GM23338 (cell line): ENCODE results near the gene CLUH. TPM values are rescaled to one million over a fixed set of nuclear protein-coding genes. Genes with fewer than 3 reads are reported as not detected.

ENCODE experiments used
- ATAC-seq: fragments of 200-7000 bp; cut with Tn5 transposase; 3 replicates; pipeline ENCODE4 v1.9.1; 2020
- DNase-seq: peaks from one replicate; pipeline ENCODE4 v3.0.0-alpha.2; 2015; ENCODE audit warnings: low spot score
- H2AFZ ChIP-seq: fragments of 200-600 bp; sonication (generic); 2 replicates; pipeline ENCODE4 v1.8.0; 2016; ENCODE audit warnings: antibody characterized with exemption, mild to moderate bottlenecking, moderate library complexity
- H3F3A ChIP-seq: fragments of 200-600 bp; sonication (generic); replicated peaks from 2 replicates; pipeline ENCODE4 v1.8.0; 2017; ENCODE audit warnings: antibody characterized with exemption, mixed run types, low read depth
- H3K27ac ChIP-seq: fragments of 200-600 bp; sonication (generic); 2 replicates; pipeline ENCODE4 v1.6.1; 2016; ENCODE audit warnings: low read depth
- H3K27me3 ChIP-seq: fragments of 200-600 bp; sonication (generic); 2 replicates; pipeline ENCODE4 v1.8.0; 2016; ENCODE audit warnings: mild to moderate bottlenecking, mixed run types, moderate library complexity; ENCODE audit not compliant: insufficient read depth
- H3K36me3 ChIP-seq: fragments of 200-600 bp; sonication (generic); 2 replicates; pipeline ENCODE4 v1.8.0; 2016; ENCODE audit warnings: mild to moderate bottlenecking; ENCODE audit not compliant: insufficient read depth
- H3K4me1 ChIP-seq: fragments of 200-600 bp; sonication (generic); 2 replicates; pipeline ENCODE4 v1.8.0; 2016; ENCODE audit warnings: mild to moderate bottlenecking, moderate library complexity; ENCODE audit not compliant: insufficient read depth
- H3K4me2 ChIP-seq: fragments of 200-600 bp; sonication (generic); 2 replicates; pipeline ENCODE4 v1.7.1; 2017; ENCODE audit warnings: mixed run types
- H3K4me3 ChIP-seq: fragments of 200-600 bp; sonication (generic); 2 replicates; pipeline ENCODE4 v1.6.1; 2016; ENCODE audit warnings: mixed run types
- H3K79me2 ChIP-seq: fragments of 200-600 bp; sonication (generic); replicated peaks from 2 replicates; pipeline ENCODE4 v1.8.0; 2017; ENCODE audit warnings: mild to moderate bottlenecking; ENCODE audit not compliant: insufficient read depth
- H3K9me2 ChIP-seq: fragments of 200-600 bp; sonication (generic); 2 replicates; pipeline ENCODE4 v1.8.0; 2017; ENCODE audit not compliant: insufficient read depth
- H4K20me1 ChIP-seq: fragments of 200-600 bp; sonication (generic); replicated peaks from 2 replicates; pipeline ENCODE4 v1.8.0; 2017; ENCODE audit warnings: mild to moderate bottlenecking; ENCODE audit not compliant: insufficient read depth
- H3K27ac Mint-ChIP-seq: 2 replicates; pipeline ENCODE4 v1.8.0; 2020; ENCODE audit warnings: inconsistent platforms, mild to moderate bottlenecking, moderate library complexity, mixed read lengths
- H3K27me3 Mint-ChIP-seq: 3 replicates; pipeline ENCODE4 v1.8.0; 2022; ENCODE audit warnings: low read depth, mild to moderate bottlenecking, moderate library complexity, mixed read lengths, inconsistent platforms; ENCODE audit not compliant: insufficient read depth, poor library complexity
- H3K36me3 Mint-ChIP-seq: 3 replicates; pipeline ENCODE4 v1.8.0; 2021; ENCODE audit warnings: low read depth, mild to moderate bottlenecking, inconsistent platforms, moderate library complexity, mixed read lengths
- H3K4me1 Mint-ChIP-seq: 3 replicates; pipeline ENCODE4 v1.8.0; 2020; ENCODE audit warnings: mild to moderate bottlenecking, inconsistent platforms, mixed read lengths
- H3K4me3 Mint-ChIP-seq: 3 replicates; pipeline ENCODE4 v1.8.0; 2021; ENCODE audit warnings: moderate library complexity, mild to moderate bottlenecking, inconsistent platforms, mixed read lengths
- H3K9me3 Mint-ChIP-seq: 3 replicates; pipeline ENCODE4 v1.8.0; 2020; ENCODE audit warnings: moderate library complexity, mild to moderate bottlenecking, inconsistent platforms, mixed read lengths
- CREB1 ChIP-seq: fragments of 250-450 bp; sonication (Bioruptor Pico); IDR thresholded peaks from 2 replicates; pipeline ENCODE4 v1.5.0; 2020; ENCODE audit warnings: low read depth, mild to moderate bottlenecking, moderate library complexity
- EZH2 ChIP-seq: fragments of 200-600 bp; sonication (generic); IDR thresholded peaks from one replicate; pipeline ENCODE4 v1.8.0; 2017; ENCODE audit warnings: antibody characterized with exemption, mild to moderate bottlenecking, low read depth; ENCODE audit not compliant: unreplicated experiment
- JUNB ChIP-seq: IDR thresholded peaks from one replicate; pipeline ENCODE4 v1.6.1; 2016; ENCODE audit warnings: antibody characterized with exemption; ENCODE audit not compliant: unreplicated experiment
- NANOG ChIP-seq: IDR thresholded peaks from 2 replicates; pipeline ENCODE4 v1.6.1; 2016; ENCODE audit warnings: antibody characterized with exemption, borderline replicate concordance
- STAT1 ChIP-seq: IDR thresholded peaks from one replicate; pipeline ENCODE4 v1.6.1; 2016; ENCODE audit warnings: antibody characterized with exemption; ENCODE audit not compliant: unreplicated experiment
- ZNF331 ChIP-seq: fragments of 250-450 bp; sonication (Bioruptor Pico); IDR thresholded peaks from 2 replicates; pipeline ENCODE4 v1.5.0; 2020; ENCODE audit warnings: low read depth, mild to moderate bottlenecking, moderate library complexity
- polyA plus RNA-seq: library from polyadenylated mRNA; unstranded; fragments of >200 nt; fragmentation: Nextera tagmentation; extraction: Ambion mirVana; gene quantifications from 2 replicates; pipeline ENCODE4 v1.2.1, GENCODE V29; 2016
- total RNA-seq: library from RNA; depleted of rRNA; stranded (reverse); fragments of >200 nt; shearing (Covaris generic); gene quantifications from 2 replicates; pipeline ENCODE4 v1.2.3, GENCODE V29; 2014
- TF ChIP-seq, protein P1 (sequence below): IDR thresholded peaks from one replicate; pipeline ENCODE4 v1.6.1; 2018; ENCODE audit warnings: antibody characterized with exemption; ENCODE audit not compliant: unreplicated experiment
- TF ChIP-seq, protein P2 (sequence below): fragments of 250-450 bp; sonication (Bioruptor Pico); IDR thresholded peaks from 2 replicates; pipeline ENCODE4 v1.5.0; 2020; ENCODE audit warnings: mild to moderate bottlenecking, moderate library complexity

Gene CLUH
- total and polyA plus RNA-seq, 2 experiments from 2014 or later = 23.5 to 90.0 TPM

DNA sequence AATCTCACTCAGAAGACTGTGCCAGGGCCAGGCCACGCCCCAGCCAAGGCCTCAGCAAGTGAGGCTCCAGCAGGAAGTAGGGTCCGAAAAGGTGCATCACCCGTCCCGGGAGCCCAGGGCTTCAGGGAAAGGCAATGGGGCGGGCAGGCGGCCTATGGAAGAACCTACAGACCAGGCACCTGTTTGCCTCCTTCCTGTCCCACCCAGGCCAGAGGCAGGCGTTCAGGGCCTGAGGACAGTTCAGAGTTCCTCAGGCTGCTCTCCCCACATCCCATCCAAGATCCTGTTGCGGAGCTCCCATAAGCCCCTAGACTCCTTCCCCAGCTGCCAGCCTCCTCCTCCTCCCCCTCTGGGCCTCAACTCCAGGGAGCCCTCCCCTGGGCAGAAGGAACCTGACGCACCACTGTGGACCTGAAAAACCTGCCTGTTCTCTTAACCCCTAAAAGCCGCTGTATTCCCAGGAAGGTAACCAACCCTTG lies 2.3 kb downstream of the CLUH start:
- Histone ChIP-seq H3F3A (peaks cover 19% of the 10 kb centered on the region; the same call in 1 of the 2 replicates), H3K9me2 (no peaks in the 10 kb centered on the region), H3K27ac (no peak overlapping the region), H3K4me3 (0 out of 2 replicates have a peak overlapping the region, but pooled peaks have one; percentile 17), H3K36me3 (no peaks in the 10 kb centered on the region), H3K79me2 (peaks cover 58% of the 10 kb centered on the region), H4K20me1 (peaks cover 10% of the 10 kb centered on the region), H3K4me2 (peak overlapping the region; percentile 32; the same call in 1 of the 2 replicates), H3K27me3 (peaks cover 22% of the 10 kb centered on the region; the same call in 1 of the 2 replicates), H2AFZ (no peak overlapping the region), H3K4me1 (peaks cover 32% of the 10 kb centered on the region)
- ATAC-seq (no peak; the same call in 2 of the 3 replicates), DNase-seq (peak; percentile 43)
- no peaks in the 10 kb centered on the region for H3K9me3 Mint-ChIP-seq
- H3K27ac Mint-ChIP-seq = no peak overlapping the region
- H3K36me3 Mint-ChIP-seq = no peaks in the 10 kb centered on the region; the same call in 2 of the 3 replicates
- TF ChIP-seq NANOG = no peak
- TF ChIP-seq, protein P1, sequence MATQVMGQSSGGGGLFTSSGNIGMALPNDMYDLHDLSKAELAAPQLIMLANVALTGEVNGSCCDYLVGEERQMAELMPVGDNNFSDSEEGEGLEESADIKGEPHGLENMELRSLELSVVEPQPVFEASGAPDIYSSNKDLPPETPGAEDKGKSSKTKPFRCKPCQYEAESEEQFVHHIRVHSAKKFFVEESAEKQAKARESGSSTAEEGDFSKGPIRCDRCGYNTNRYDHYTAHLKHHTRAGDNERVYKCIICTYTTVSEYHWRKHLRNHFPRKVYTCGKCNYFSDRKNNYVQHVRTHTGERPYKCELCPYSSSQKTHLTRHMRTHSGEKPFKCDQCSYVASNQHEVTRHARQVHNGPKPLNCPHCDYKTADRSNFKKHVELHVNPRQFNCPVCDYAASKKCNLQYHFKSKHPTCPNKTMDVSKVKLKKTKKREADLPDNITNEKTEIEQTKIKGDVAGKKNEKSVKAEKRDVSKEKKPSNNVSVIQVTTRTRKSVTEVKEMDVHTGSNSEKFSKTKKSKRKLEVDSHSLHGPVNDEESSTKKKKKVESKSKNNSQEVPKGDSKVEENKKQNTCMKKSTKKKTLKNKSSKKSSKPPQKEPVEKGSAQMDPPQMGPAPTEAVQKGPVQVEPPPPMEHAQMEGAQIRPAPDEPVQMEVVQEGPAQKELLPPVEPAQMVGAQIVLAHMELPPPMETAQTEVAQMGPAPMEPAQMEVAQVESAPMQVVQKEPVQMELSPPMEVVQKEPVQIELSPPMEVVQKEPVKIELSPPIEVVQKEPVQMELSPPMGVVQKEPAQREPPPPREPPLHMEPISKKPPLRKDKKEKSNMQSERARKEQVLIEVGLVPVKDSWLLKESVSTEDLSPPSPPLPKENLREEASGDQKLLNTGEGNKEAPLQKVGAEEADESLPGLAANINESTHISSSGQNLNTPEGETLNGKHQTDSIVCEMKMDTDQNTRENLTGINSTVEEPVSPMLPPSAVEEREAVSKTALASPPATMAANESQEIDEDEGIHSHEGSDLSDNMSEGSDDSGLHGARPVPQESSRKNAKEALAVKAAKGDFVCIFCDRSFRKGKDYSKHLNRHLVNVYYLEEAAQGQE = no peak
- TF ChIP-seq JUNB = no peak
- TF ChIP-seq, protein P2, sequence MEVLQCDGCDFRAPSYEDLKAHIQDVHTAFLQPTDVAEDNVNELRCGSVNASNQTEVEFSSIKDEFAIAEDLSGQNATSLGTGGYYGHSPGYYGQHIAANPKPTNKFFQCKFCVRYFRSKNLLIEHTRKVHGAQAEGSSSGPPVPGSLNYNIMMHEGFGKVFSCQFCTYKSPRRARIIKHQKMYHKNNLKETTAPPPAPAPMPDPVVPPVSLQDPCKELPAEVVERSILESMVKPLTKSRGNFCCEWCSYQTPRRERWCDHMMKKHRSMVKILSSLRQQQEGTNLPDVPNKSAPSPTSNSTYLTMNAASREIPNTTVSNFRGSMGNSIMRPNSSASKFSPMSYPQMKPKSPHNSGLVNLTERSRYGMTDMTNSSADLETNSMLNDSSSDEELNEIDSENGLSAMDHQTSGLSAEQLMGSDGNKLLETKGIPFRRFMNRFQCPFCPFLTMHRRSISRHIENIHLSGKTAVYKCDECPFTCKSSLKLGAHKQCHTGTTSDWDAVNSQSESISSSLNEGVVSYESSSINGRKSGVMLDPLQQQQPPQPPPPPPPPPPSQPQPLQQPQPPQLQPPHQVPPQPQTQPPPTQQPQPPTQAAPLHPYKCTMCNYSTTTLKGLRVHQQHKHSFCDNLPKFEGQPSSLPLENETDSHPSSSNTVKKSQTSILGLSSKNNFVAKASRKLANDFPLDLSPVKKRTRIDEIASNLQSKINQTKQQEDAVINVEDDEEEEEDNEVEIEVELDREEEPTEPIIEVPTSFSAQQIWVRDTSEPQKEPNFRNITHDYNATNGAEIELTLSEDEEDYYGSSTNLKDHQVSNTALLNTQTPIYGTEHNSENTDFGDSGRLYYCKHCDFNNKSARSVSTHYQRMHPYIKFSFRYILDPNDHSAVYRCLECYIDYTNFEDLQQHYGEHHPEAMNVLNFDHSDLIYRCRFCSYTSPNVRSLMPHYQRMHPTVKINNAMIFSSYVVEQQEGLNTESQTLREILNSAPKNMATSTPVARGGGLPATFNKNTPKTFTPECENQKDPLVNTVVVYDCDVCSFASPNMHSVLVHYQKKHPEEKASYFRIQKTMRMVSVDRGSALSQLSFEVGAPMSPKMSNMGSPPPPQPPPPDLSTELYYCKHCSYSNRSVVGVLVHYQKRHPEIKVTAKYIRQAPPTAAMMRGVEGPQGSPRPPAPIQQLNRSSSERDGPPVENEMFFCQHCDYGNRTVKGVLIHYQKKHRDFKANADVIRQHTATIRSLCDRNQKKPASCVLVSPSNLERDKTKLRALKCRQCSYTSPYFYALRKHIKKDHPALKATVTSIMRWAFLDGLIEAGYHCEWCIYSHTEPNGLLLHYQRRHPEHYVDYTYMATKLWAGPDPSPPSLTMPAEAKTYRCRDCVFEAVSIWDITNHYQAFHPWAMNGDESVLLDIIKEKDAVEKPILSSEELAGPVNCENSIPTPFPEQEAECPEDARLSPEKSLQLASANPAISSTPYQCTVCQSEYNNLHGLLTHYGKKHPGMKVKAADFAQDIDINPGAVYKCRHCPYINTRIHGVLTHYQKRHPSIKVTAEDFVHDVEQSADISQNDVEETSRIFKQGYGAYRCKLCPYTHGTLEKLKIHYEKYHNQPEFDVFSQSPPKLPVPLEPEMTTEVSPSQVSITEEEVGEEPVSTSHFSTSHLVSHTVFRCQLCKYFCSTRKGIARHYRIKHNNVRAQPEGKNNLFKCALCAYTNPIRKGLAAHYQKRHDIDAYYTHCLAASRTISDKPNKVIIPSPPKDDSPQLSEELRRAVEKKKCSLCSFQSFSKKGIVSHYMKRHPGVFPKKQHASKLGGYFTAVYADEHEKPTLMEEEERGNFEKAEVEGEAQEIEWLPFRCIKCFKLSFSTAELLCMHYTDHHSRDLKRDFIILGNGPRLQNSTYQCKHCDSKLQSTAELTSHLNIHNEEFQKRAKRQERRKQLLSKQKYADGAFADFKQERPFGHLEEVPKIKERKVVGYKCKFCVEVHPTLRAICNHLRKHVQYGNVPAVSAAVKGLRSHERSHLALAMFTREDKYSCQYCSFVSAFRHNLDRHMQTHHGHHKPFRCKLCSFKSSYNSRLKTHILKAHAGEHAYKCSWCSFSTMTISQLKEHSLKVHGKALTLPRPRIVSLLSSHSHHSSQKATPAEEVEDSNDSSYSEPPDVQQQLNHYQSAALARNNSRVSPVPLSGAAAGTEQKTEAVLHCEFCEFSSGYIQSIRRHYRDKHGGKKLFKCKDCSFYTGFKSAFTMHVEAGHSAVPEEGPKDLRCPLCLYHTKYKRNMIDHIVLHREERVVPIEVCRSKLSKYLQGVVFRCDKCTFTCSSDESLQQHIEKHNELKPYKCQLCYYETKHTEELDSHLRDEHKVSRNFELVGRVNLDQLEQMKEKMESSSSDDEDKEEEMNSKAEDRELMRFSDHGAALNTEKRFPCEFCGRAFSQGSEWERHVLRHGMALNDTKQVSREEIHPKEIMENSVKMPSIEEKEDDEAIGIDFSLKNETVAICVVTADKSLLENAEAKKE = no peak
- TF ChIP-seq EZH2 = no peak
- TF ChIP-seq CREB1 = no peak
- TF ChIP-seq STAT1 = no peak
- no peak for TF ChIP-seq ZNF331
- peaks cover 26% of the 10 kb centered on the region for H3K27me3 Mint-ChIP-seq
- H3K4me1 Mint-ChIP-seq = peaks cover 50% of the 10 kb centered on the region
- peak overlapping the region; percentile 84; the same call in 2 of the 3 replicates for H3K4me3 Mint-ChIP-seq
